H4 (cell line): Measurements from ENCODE around the gene LGALS7. TPM values are rescaled to one million over a fixed set of nuclear protein-coding genes. Genes with fewer than 3 reads are reported as not detected.
"Not testable (repeated sequence)": the region's sequence is repeated elsewhere in the genome, so short reads cannot be mapped to it uniquely, and the experiment has no call there.

Experiments
- DNase-seq: peaks from one replicate; pipeline ENCODE4 v3.0.0-alpha.2; 2015; ENCODE audit warnings: low spot score
- total RNA-seq: library from RNA; depleted of rRNA; stranded (reverse); fragments of >200 nt; shearing (Covaris generic); gene quantifications from 2 replicates; pipeline ENCODE4 v1.2.3, GENCODE V29; 2014

The LGALS7 gene
- total RNA-seq, 1 experiment from 2014 or later: not detected

DNA sequence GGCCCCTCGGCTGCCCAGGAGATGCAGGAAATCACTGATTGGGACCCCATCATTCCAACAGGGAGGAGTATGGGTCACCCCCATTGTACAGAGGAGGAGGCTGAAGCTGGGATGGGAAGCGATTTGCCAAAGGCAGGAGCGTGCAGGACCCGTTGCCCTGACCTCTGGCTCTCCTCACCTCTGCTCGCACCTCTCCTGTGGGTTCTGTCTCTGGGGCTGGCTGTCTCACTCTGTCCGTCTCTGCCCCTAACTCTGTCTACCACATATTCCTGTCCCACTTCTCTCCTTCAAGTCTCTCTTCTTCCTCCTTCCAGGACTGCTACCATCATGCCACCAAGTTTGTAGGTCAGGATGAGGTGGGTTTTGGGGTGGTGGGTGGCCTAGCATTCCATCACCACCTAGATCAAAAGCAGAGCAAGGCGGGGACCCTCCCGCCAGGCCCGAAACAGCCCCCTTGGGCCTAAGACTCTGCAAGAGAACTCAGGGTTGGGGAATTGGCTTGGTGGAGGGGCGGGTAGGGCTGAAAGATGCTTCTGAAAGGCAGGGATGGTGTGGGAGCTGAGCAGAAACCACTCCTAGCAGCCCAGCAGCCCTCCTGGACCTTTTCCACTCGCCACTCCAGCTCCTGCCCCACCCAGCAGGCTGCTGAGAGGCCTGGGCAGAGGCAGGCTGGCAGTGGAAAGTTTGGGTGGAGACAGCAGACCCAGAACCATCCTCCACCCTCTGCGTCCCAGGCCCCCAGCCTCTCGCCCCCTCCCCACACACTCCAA lies 1.0 kb upstream of the LGALS7 start:
- no peak for DNase-seq

DNA sequence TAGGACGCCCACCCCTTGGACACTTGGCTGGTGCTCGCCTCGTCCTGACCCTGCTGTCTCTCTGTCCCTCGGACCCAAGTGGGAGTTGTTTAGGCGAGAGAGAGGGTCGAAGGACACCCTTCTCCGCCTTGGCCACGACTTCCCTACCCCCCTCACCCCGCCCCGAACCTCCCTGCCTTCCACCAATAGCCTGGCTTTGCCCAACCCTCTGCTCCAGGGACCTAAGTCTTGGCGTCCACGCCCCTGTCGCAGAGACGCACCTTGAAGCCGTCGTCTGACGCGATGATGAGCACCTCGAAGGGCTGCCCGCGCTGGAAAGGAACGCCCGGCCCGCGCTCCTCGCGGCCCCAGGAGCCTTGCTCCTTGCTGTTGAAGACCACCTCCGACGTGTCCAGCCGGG lies 1.7 kb downstream of the LGALS7 start:
- DNase-seq: not testable (repeated sequence)

DNA sequence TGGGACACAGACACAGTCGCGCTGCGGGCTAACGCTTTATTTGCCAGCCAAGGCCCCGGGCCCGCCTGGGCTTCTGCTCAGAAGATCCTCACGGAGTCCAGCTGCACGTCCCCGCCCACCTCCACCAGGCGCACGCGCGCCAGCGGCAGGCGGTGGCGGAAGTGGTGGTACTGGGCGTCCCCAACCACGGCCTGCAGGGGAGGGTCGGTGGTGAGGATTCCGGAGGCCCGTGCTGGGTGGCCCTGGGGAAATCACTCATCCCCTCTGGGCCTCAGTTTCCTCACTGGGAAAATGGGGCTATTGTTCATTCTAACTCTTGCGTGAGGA lies 2.4 kb downstream of the LGALS7 start:
- DNase-seq: not testable (repeated sequence)

DNA sequence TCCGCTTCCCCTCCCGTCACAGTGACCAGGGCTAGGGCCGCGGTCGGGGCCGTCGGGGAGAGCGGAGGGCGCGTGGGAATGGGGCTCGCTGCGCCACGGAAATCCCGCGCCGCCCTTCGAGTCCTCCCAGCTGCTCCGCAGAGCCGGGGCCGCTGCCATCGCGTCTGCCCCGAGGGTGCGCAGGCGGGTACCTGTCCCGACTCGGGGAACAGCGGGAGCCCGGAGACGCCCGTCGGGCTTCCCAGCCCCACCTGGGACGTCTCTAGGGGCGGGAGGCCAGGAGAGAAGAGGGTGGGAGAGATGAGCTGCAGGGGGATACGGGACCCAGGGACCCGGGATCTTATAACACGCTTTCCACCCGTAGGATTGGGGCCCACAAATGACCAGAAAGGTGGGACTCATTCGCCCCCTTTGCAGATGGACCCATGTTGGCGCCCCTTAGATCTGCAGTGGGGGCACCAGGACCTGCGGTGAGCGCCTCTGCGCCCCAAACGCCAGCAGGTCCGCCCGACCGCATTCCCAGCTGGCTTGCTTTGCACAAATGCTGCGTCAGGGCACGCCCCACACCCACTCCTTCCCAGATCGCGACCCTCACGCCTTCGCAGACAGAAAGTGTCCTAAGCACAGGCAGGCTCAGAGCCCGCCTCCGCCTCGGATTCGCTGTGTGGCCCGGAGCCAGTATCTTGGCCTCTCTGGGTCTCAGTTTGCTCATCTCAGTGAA lies 2.9 kb downstream of the LGALS7 start:
- not testable (repeated sequence) for DNase-seq

DNA sequence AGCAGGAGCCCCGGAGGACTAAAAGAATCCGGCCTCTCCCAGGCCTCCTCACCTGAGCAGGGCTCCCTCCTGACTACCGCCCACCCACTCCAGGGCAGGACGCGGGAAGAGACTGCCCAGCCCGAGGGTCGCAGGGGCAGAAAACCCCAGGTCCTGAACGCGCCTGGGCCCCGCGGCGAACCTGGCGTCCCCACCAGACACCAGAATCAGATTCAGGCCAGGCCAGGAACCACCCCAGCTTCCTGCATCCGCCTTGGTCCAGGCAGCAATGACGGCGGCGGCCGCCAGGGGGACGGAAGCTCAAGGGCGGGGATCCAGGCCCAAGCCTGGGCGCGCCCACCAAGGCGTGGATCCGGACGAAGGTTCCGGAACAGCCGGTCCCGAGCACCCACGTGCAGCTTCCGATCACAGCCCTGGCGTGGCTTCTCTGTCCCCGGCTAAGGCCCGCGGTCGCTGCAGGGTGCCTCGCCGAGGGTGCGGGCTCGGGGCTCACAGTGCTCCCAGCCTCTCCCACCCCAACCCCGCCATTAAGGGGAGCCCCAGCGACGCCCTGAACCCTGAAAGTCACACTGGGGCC lies 3.6 kb downstream of the LGALS7 start:
- no peak for DNase-seq

DNA sequence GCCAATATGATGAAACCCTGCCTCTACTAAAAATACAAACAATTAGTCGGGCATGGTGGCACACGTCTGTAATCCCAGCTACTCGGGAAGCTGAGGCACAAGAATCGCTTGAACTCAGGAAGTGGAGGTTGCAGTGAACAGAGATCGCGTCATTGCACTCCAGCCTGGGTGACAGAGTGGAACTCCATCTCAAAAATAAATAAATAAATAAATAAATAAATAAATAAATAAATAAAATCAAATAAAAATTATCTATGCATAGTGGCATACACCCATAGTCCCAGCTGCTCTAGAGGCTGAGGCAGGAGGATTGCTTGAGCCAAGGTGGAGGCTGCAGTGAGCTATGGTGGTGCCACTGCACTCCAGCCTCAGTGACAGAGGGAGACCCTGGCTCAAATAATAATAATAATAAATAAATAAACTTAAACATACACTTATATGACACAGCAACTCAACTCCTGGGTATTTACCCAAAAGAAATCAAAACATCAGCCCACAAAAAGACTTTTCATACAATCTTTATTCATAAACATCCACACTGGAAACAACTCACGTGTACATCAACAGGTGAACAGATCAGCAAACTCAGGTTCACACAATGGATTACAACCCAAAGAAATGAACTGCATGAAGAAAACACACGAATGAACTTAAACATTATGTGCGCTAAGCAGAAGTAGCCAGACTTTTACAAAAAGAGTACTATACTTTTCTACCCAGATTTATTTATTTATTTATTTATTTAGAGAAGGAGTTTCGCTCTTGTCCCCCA lies 6.9 kb downstream of the LGALS7 start:
- no peak for DNase-seq

DNA sequence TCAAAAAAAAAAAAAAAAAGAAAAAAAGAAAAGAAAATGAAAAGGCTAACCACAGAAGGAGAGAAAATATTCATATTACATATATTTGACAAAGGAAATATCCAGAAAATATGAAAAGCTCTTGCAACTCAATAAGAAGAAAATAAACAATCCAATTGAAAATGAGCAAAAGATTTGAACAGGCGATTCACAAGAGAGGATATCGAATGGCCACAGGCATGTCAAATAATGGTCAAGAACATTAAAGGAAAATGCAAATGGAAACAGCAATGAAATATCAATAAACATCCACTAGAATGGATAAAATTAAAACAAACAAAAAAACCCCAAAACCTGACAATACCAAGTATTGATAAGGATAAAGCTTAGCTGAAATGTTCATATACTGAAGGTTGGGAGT lies 8.1 kb downstream of the LGALS7 start:
- DNase-seq: no peak

DNA sequence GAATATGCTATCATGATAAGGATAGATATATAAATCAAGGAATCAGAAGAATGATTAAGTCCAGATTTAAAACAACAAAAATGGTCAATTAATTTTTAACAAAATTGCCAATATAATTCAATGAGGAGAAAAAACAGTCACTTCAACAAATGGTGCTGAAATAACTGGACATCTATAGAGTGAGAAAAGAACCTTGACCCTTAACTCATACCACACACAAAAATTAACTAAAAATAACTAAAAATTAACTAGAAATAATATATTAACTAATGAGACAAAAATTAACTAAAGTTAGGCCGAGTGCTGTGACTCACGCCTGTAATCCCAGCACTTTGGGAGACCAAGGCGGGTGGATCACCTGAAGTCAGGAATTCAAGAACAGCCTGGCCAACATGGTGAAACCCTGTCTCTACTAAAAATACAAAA lies 9.5 kb downstream of the LGALS7 start:
- no peak for DNase-seq

DNA sequence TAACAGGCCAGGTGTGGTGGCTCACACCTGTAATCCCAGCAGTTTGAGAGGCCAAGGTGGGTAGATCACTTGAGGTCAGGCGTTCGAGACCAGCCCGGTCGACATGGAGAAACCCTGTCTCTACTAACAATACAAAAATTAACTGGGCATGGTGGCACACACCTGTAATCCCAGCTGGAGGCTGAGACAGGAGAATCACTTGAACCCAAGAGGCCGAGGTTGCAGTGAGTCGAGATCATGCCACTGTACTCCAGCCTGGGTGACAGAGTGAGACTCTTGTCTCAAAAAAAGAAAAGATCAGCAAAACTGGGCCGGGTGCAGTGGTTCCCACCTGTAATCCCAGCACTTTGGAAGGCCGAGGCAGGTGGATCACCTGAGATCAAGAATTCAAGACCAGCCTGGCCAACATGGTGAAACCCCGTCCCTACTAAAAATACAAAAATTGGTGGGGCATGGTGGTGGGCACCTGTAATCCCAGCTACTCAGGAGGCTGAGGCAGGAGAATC lies 11.4 kb downstream of the LGALS7 start:
- DNase-seq: not testable (repeated sequence)

DNA sequence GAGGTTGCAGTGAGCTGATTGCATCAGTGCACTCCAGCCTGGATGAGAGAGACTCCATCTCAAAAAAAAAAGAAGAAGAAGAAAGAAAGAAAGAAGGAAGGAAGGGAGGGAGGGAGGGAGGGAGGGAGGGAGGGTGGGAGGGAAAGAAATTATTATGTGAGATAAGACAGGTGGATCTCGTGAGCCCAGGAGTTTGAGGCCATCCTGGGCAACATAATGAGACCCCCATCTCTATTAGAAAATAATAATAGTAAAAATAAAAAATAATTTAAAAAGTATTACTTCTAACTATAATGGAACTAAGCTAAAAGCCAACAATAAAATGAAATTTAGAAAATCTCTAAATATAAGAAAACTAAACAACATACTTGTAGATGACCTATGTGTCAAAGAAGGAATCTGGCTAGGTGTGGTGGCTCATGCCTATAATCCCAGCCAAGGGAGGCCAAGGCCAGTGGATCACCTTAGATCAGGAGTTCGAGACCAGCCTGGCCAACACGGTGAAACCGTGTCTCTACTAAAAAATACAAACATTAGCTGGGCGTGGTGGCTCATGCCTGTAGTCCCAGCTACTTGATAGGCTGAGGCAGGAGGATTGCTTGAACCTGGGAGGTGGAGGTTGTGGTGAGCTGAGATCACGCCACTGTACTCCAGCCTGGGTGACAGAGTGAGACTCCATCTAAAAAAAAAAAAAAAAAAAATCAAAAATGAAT lies 12.4 kb downstream of the LGALS7 start:
- DNase-seq: not testable (repeated sequence)

DNA sequence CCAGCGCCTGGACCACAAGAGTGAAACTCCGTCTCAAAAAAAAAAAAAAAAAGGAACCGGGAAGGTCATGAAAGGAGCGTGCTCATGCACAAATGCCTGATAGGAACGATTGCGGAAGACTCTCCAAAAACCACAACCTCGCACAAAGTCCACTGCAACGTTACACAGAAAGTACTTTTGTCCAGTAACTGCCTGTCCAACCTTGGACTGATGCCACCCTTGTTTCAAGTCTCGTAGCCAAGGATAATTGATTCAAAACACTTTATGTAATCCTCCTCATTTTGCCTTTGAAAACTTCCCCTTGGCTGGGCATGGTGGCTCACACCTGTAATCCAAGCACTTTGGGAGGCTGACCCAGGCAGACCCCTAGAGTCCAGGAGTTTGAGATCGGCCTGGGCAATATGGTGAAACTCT lies 13.7 kb downstream of the LGALS7 start:
- DNase-seq: no peak

DNA sequence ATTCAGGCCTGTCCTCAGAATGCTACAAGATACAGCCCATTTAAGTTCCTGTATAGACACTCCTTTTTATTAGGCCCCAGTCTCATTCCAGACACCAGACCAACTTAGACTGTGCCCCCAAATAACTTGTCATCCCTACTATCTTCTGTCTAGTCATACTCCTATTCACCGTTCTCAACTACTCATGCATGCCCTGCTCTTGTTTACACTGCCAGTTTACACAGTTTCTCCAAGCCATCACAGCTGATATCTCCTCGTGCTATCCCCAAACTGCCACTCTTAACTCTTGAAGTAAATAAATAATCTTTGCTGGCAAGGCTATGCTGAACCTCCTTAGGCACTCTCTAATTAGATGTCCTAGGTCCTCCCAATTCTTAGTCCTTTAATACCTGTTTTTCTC lies 19.1 kb downstream of the LGALS7 start:
- not testable (repeated sequence) for DNase-seq

DNA sequence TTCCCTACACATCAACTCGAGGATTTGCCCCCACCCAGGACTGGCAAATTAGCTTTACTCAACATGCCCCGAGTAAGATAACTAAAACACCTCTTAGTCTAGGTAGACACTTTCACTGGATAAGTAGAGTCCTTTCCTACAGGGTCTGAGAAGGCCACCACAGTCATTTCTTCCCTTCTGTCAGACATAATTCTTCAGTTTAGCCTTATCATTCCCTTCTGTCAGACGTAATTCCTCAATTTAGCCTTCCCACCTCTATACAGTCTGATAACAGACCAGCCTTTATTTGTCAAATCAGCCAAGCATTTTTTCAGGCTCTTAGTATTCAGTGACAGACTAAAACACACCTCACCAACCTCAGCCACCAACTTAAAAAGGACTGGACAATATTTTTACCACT lies 19.5 kb downstream of the LGALS7 start:
- not testable (repeated sequence) for DNase-seq

DNA sequence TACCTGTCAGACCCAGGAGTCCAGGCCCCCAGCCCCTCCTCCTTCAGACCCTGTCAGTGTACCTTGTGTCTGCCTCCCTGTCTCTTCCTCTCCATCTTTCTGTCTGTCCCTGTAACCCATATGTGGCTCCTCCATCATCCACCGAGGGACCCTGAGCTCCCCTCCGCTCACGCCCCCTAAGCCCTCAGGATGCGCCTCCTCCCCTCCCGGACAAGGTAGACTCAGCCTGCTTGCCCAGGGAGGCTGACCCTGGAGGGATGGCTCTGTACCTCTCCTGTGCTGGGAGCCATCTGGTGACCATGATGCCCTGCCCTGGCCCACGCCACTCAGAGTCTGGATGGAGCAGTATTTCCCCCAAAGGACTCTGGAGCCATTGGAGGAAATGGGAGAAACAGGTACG lies 28.0 kb downstream of the LGALS7 start:
- peak; percentile 21 for DNase-seq

DNA sequence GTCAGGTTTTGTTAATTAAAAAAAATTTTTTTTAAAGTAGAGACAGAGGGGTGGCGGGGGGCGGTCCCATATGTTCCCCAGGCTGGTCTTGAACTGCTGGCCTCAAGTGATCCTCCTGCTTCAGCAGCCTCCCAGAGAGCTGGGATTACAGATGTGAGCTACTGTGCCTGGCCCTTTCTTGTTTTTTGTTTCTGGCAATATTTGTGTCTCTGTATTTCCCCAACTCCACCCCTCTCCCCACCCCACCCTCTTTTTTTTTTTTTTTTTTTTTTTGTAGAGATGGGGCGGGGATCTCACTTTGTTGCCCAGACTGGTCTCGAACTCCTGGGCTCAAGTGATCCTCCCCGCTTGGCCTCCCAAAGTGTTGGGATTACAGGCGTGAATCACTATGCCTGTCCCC lies 28.4 kb downstream of the LGALS7 start:
- no peak for DNase-seq

DNA sequence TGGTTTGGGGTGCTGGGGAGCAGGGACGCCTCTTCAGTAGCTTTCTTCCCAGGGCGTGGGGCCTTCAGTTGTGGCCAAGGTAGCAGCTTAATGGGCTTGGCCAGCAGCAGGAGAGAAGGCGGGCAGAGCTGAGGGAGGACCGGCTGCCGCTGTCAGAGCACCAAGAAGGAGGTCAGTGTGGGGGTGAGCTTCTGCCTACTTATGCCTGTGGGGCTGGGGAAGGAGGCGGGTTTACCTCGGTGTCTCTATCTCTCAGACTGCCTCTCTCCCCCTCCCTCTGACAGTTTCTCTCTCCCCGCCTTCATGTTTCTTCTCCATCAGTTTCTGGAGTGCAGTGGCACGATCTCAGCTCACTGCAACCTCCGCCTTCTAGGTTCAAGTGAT lies 29.0 kb downstream of the LGALS7 start, which contains the start of gene CAPN12:
Gene CAPN12 (minus strand): TSS at position 177 of the 384 bp plus-strand sequence. CDS start 309 bp downstream, outside the sequence.
- peak; percentile 17 for DNase-seq

DNA sequence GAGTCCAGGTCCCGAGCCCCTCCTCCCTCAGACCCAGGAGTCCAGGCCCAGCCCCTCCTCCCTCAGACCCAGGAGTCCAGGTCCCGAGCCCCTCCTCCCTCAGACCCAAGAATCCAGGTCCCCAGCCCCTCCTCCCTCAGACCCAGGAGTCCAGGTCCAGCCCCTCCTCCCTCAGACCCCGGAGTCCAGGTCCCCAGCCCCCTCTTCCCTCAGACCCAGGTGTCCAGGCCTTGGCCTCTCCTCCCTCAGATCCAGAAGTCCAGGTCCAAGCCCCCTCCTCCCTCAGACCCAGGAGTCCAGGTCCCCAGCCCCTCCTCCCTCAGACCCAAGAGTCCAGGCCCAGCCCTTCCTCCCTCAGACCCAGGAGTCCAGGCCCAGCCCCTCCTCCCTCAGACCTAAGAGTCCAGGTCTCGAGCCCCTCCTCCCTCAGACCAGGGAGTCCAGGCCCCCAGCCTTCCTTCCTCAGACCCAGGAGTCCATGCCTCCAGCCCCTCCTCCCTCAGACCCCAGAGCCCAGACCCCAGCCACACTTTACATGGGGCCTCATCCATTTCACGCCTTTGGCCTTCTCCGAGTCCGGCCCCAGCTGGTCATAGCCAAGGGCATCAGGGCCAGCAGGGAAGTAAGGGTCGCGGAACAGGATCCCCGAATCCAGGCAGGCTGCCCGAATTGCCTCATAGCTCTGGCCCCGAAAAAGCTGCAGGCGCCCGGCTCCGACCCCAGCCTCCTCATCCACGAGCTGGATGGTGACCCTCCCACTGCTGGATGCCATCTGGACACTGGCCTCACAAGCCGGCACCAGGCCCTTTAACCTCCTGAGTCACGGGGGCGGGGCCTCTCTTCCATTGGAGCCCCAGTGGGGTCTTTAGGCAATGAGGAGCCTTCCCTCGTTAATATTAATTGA lies 29.7 kb downstream of the LGALS7 start:
- DNase-seq: no peak

DNA sequence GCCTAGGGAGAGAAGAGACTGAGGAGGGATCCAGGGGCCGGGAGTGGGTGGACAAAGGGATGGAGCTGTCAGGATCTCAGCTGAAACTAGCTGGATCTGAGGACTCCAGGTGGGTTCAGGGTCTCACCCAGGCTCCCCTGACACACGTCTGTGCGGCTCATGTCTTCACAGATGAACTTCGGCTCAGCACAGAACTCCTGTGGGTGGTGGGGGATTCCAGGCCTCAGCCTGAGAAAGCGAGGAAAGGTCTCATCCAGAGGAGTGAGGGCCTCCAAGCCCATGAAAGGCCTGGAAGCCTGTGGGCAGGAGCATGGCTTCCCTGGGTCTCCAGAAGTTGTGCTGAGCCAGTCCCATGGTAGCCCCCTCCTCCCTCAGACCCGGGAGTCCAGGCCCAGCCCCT lies 30.4 kb downstream of the LGALS7 start:
- DNase-seq: no peak

DNA sequence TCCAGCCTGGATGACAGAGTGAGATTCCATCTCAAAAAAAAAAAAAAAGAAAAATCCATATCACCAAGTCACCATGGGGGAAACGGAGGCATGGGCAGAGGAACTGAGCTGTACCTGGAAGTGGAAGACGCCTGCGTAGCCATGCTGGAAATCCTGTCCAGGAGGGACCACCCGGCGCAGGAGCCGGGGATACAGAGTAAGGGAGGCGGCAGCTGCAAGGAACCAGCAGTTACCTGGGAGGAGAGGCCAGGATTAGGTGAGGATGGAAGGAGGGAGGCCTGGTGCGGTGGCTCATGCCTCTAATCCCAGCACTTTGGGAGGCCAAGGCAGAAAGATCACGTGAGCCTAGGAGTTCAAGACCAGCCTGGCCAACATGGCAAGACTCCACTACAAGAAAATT lies 31.0 kb downstream of the LGALS7 start:
- no peak for DNase-seq

DNA sequence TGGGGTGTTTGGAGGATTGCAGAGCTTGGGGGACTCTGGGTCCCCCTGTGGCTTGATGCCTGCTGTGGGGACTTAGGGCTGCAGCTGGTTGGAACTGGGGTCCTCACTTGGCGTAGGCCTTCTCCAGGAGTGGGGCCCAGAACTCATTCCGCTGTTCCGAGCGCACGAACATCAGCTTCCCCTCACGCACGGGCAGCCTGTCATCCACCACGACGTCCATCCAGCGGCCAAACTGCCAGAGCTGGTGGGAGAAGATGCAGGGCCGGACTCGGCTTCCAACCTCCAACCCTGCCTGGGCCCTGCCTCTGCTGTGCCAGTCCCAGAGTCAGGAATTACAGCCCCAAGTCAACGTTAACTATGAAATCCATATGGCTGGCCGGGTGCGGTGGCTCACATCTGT lies 31.6 kb downstream of the LGALS7 start:
- no peak for DNase-seq
